Astrocyte (in vitro differentiated cells and primary cell): Measurements from ENCODE around the gene RUNX1.

Experiments
- CTCF ChIP-seq: IDR thresholded peaks from 2 replicates; pipeline ENCODE4 v1.5.1; 2011; ENCODE audit warnings: low read depth, mild to moderate bottlenecking, inconsistent platforms, low read length, moderate library complexity; ENCODE audit not compliant: insufficient read depth
- EZH2 ChIP-seq: IDR thresholded peaks from 2 replicates; pipeline ENCODE4 v1.6.1; 2012; ENCODE audit warnings: mild to moderate bottlenecking, low read length, inconsistent platforms; ENCODE audit not compliant: insufficient read depth

- TF ChIP-seq CTCF (no peak), EZH2 (no peak)
Observed at GRCh38 chr21:34979383-34979782, 69.7 kb downstream of the RUNX1 start.
